ENCODE data around the gene CCDC138. TPM values are rescaled to one million over a fixed set of nuclear protein-coding genes. Genes with fewer than 3 reads are reported as not detected.

The CCDC138 gene
- total RNA-seq, 1 donor from 2014 or later: 4.1 TPM

DNA sequence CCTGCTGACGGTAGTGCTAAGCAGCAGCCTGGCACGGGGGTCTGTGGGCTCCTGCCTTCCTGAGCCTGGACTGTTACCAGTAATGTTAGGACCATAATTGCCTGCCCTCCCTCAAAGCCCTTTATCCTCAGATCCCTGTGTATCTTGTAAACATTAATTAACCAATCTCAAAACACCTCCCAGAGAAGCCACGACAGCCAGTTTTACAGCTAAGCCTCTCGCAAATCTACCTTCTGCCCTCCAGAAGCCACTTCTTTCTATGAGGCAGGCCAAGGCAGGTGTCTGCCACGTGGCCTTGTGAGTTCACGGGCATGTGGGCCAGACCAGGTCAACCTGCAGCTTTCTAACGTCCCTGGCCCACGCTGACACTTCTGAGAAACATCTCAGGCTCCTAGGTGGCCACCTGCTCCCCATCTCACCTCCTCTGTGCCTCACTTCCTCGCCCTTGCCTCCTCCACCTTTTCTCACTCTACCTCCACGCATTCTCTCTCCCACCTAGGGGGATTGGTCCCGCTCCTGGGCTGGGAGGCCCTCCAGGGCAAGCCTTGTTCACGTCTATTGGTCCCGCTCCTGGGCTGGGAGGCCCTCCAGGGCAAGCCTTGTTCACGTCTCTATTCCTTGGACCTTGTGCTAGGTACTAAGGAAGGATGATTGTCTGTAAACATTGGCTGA, 138.1 kb downstream of the CCDC138 start:
- H3K27me3 Mint-ChIP-seq (ENCODE audit: low read depth): peaks cover 23% of the 10 kb centered on the region
- H3K27ac Mint-ChIP-seq (ENCODE audit: unreplicated experiment): no peak overlapping the region
- TF ChIP-seq, protein P1, sequence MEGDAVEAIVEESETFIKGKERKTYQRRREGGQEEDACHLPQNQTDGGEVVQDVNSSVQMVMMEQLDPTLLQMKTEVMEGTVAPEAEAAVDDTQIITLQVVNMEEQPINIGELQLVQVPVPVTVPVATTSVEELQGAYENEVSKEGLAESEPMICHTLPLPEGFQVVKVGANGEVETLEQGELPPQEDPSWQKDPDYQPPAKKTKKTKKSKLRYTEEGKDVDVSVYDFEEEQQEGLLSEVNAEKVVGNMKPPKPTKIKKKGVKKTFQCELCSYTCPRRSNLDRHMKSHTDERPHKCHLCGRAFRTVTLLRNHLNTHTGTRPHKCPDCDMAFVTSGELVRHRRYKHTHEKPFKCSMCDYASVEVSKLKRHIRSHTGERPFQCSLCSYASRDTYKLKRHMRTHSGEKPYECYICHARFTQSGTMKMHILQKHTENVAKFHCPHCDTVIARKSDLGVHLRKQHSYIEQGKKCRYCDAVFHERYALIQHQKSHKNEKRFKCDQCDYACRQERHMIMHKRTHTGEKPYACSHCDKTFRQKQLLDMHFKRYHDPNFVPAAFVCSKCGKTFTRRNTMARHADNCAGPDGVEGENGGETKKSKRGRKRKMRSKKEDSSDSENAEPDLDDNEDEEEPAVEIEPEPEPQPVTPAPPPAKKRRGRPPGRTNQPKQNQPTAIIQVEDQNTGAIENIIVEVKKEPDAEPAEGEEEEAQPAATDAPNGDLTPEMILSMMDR (IDR thresholded peaks at IDR 0.05): no peak
- no peak overlapping the region for H3K4me3 Mint-ChIP-seq (ENCODE audit: unreplicated experiment)
- peaks cover 2% of the 10 kb centered on the region for H3K4me1 Mint-ChIP-seq (ENCODE audit: low read depth)
- DNase-seq (ENCODE audit: low spot score): no peak
- no peaks in the 10 kb centered on the region for H3K9me3 Mint-ChIP-seq (ENCODE audit: low read depth)
- H3K36me3 Mint-ChIP-seq (ENCODE audit: low read depth): no peaks in the 10 kb centered on the region

DNA sequence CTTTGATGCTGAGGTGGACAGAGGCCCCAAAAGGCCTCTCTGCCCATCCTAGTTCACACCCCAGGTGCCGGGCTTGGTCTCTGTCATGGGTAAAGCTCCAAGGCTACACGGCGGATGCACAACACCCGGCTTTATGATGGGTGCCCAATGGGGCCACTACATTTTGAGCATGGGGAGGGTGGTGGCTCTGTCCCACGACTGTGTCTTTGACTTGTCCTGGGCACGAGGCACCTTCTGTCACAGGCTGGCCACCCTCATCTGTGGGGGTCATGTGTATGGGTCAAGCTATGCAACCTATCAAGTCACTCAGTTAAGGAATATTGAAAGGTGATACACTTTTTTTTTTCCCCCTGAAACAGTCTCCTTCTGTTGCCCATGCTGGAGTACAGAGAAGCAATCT, 138.7 kb downstream of the CCDC138 start:
- Mint-ChIP-seq H3K27ac (ENCODE audit: unreplicated experiment) (no peak overlapping the region), H3K4me1 (ENCODE audit: low read depth) (peaks cover 2% of the 10 kb centered on the region), H3K9me3 (ENCODE audit: low read depth) (no peaks in the 10 kb centered on the region), H3K36me3 (ENCODE audit: low read depth) (no peaks in the 10 kb centered on the region), H3K4me3 (ENCODE audit: unreplicated experiment) (no peak overlapping the region), H3K27me3 (ENCODE audit: low read depth) (peaks cover 18% of the 10 kb centered on the region)
- no peak for DNase-seq (ENCODE audit: low spot score)
- TF ChIP-seq, protein P1 (IDR thresholded peaks at IDR 0.05): no peak

DNA sequence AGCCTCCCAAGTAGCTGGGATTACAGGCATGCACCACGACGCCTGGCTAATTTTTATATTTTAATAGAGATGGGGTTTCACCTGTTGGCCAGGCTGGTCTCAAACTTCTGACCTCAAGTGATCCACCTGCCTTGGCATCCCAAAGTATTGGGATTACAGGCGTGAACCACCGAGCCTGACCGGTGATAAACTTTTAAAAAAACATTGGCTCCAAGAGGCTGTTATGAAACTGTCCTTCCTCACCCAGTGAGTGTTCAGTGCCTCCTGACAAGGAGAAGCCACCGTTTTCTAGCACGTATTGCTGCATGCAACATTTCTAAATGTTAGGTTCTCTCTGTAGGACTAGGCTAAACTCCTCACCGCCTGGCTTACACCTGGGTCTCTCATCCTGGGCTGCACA, 139.2 kb downstream of the CCDC138 start:
- H3K4me1 Mint-ChIP-seq (ENCODE audit: low read depth): peaks cover 2% of the 10 kb centered on the region
- no peak overlapping the region for H3K27ac Mint-ChIP-seq (ENCODE audit: unreplicated experiment)
- H3K4me3 Mint-ChIP-seq (ENCODE audit: unreplicated experiment): no peak overlapping the region
- no peaks in the 10 kb centered on the region for H3K9me3 Mint-ChIP-seq (ENCODE audit: low read depth)
- H3K27me3 Mint-ChIP-seq (ENCODE audit: low read depth): peaks cover 19% of the 10 kb centered on the region
- TF ChIP-seq, protein P1 (IDR thresholded peaks at IDR 0.05): no peak
- no peak for DNase-seq (ENCODE audit: low spot score)
- H3K36me3 Mint-ChIP-seq (ENCODE audit: low read depth): no peaks in the 10 kb centered on the region

Other genes with a start within 250 kb of the CCDC138 start
- 48.8 to 67.6 TPM (median 52.7 TPM) in 3 replicates for gene RANBP2, start 67.3 kb upstream of the CCDC138 start, total RNA-seq
- not detected in 3 replicates for gene EDAR, start 202.4 kb downstream of the CCDC138 start, total RNA-seq

Measured in chondrocyte (in vitro differentiated cells).